GM12892 (cell line): Measurements from ENCODE around the gene KIF3B.
A peak's percentile ranks its signal among the peaks of the same experiment; 100 is the strongest.

Source experiments
- DNase-seq: peaks from one replicate; pipeline ENCODE4 v3.0.0; 2011; ENCODE audit not compliant: insufficient read length
- FAIRE-seq: peaks from 2 replicates; lab custom pipeline; 2011; peaks lifted over from hg19 to GRCh38; lab: Jason Lieb, UNC
- POLR2A ChIP-seq: IDR thresholded peaks from 2 replicates; pipeline ENCODE4 v1.6.1; 2011; ENCODE audit warnings: low read depth, low read length, control low read depth
- POLR2AphosphoS5 ChIP-seq: IDR thresholded peaks from 2 replicates; pipeline ENCODE4 v1.6.1; 2011; ENCODE audit warnings: low read depth, low read length, control low read depth
- TAF1 ChIP-seq: IDR thresholded peaks from 2 replicates; pipeline ENCODE4 v1.6.1; 2011; ENCODE audit warnings: low read depth, mild to moderate bottlenecking, control low read depth, low read length, borderline replicate concordance

Gene KIF3B

GRCh38 chr20:32357375-32357868 is 80.0 kb downstream of the KIF3B start:
- TF ChIP-seq POLR2A (peak; percentile 91), TAF1 (peak; percentile 85; the same call in 1 of the 2 replicates), POLR2AphosphoS5 (peak; percentile 85)
- FAIRE-seq: no peak
- no peak for DNase-seq

- TF ChIP-seq POLR2AphosphoS5: peak; percentile 20; the same call in 1 of the 2 replicates
- peak; percentile 78; the same call in 1 of the 2 replicates for TF ChIP-seq POLR2A
- TF ChIP-seq TAF1: no peak; the same call in none of the 2 replicates
- peak; percentile 92 for FAIRE-seq
- peak; percentile 81 for DNase-seq
Observed at GRCh38 chr20:32357869-32358631, 80.6 kb downstream of the KIF3B start, which contains the start of gene ASXL1. TSS of gene ASXL1 (plus strand) at chr20:32358331. CDS start at chr20:32358776, 445 bp downstream.

GRCh38 chr20:32358632-32358882 is 81.1 kb downstream of the KIF3B start:
- DNase-seq: peak; percentile 27
- TF ChIP-seq POLR2AphosphoS5 (no peak), POLR2A (no peak), TAF1 (no peak)
- no peak for FAIRE-seq

- peak; percentile 40 for FAIRE-seq
- peak; percentile 32; the same call in 1 of the 2 replicates for TF ChIP-seq POLR2AphosphoS5
- TF ChIP-seq POLR2A: peak; percentile 65; the same call in 1 of the 2 replicates
- TF ChIP-seq TAF1: no peak
Observed at GRCh38 chr20:32358883-32359632, 81.6 kb downstream of the KIF3B start.

GRCh38 chr20:32359633-32360332 is 82.3 kb downstream of the KIF3B start:
- no peak for FAIRE-seq
- no peak for TF ChIP-seq POLR2AphosphoS5
- TF ChIP-seq POLR2A: no peak
- no peak for TF ChIP-seq TAF1

More at GRCh38 chr20:32358883-32359632, 81.6 kb downstream of the KIF3B start:
- peak; percentile 58 for DNase-seq

GRCh38 chr20:32360333-32360634 is 82.8 kb downstream of the KIF3B start:
- DNase-seq: no peak
- no peak for FAIRE-seq
- no peak for TF ChIP-seq POLR2A
- no peak for TF ChIP-seq POLR2AphosphoS5
- no peak for TF ChIP-seq TAF1

More at GRCh38 chr20:32359633-32360332, 82.3 kb downstream of the KIF3B start:
- no peak for DNase-seq

GRCh38 chr20:32362901-32363364 is 85.5 kb downstream of the KIF3B start:
- FAIRE-seq: no peak

GRCh38 chr20:32363492-32363891 is 86.0 kb downstream of the KIF3B start:
- DNase-seq (no peak), FAIRE-seq (no peak)
- TF ChIP-seq POLR2AphosphoS5 (no peak), TAF1 (no peak), POLR2A (no peak)

More at GRCh38 chr20:32362901-32363364, 85.5 kb downstream of the KIF3B start:
- no peak for DNase-seq
- TF ChIP-seq POLR2A (no peak), TAF1 (no peak), POLR2AphosphoS5 (no peak)

GRCh38 chr20:32364554-32365208 is 87.2 kb downstream of the KIF3B start:
- no peak for TF ChIP-seq POLR2A
- TF ChIP-seq TAF1: no peak
- FAIRE-seq (no peak), DNase-seq (no peak)

GRCh38 chr20:32365564-32365963 is 88.1 kb downstream of the KIF3B start:
- TF ChIP-seq TAF1 (no peak), POLR2AphosphoS5 (no peak), POLR2A (no peak)
- FAIRE-seq: no peak

More at GRCh38 chr20:32365564-32365963, 88.1 kb downstream of the KIF3B start:
- DNase-seq: no peak
